Neural crest cell (in vitro differentiated cells): Measurements from ENCODE around the gene XPO5. TPM values are rescaled to one million over a fixed set of nuclear protein-coding genes. Genes with fewer than 3 reads are reported as not detected.

Experiments used
- DNase-seq: peaks from one replicate; pipeline ENCODE4 v3.0.0; 2021; ENCODE audit warnings: low read depth, mixed read lengths, low spot score
- H3K27ac Mint-ChIP-seq: one replicate; pipeline ENCODE4 v1.8.0; 2021; ENCODE audit warnings: mild to moderate bottlenecking, mixed read lengths; ENCODE audit not compliant: unreplicated experiment
- H3K27me3 Mint-ChIP-seq: 2 replicates; pipeline ENCODE4 v1.8.0; 2021; ENCODE audit warnings: low read depth, mild to moderate bottlenecking, mixed read lengths
- H3K36me3 Mint-ChIP-seq: 2 replicates; pipeline ENCODE4 v1.8.0; 2021; ENCODE audit warnings: low read depth, mild to moderate bottlenecking, mixed read lengths
- H3K4me1 Mint-ChIP-seq: 2 replicates; pipeline ENCODE4 v1.8.0; 2021; ENCODE audit warnings: mixed read lengths
- H3K4me3 Mint-ChIP-seq: one replicate; pipeline ENCODE4 v1.8.0; 2021; ENCODE audit warnings: mild to moderate bottlenecking, mixed read lengths
- H3K9me3 Mint-ChIP-seq: 2 replicates; pipeline ENCODE4 v1.8.0; 2021; ENCODE audit warnings: mixed read lengths
- CTCF ChIP-seq: fragments of 200-600 bp; sonication (generic); conservative IDR thresholded peaks from 2 replicates; pipeline ENCODE4 v1.5.0; 2021; ENCODE audit warnings: antibody characterized with exemption, mild to moderate bottlenecking
- total RNA-seq: library from RNA; stranded (reverse); gene quantifications from 2 replicates; pipeline ENCODE4 v1.2.1, GENCODE V29; 2021

The XPO5 gene
- total RNA-seq, 1 donor from 2014 or later, result 105 TPM

- DNase-seq, result no peak
- no peak for TF ChIP-seq CTCF
- no peak overlapping the region for H3K4me3 Mint-ChIP-seq
- H3K4me1 Mint-ChIP-seq, result no peaks in the 10 kb centered on the region
- no peaks in the 10 kb centered on the region for H3K9me3 Mint-ChIP-seq
- peaks cover 24% of the 10 kb centered on the region for H3K36me3 Mint-ChIP-seq
- no peaks in the 10 kb centered on the region for H3K27me3 Mint-ChIP-seq
- H3K27ac Mint-ChIP-seq, result peak overlapping the region; percentile 78
Measured at GRCh38 chr6:43532201-43532600, 43.6 kb downstream of the XPO5 start.

GRCh38 chr6:43524483-43524961 lies 51.3 kb downstream of the XPO5 start:
- Mint-ChIP-seq H3K36me3 (peaks cover 22% of the 10 kb centered on the region), H3K4me1 (no peaks in the 10 kb centered on the region), H3K27ac (no peak overlapping the region), H3K9me3 (no peaks in the 10 kb centered on the region), H3K4me3 (no peak overlapping the region), H3K27me3 (no peaks in the 10 kb centered on the region)
- no peak for DNase-seq
- TF ChIP-seq CTCF, result no peak

GRCh38 chr6:43523284-43523683 lies 52.6 kb downstream of the XPO5 start:
- Mint-ChIP-seq H3K27ac (no peak overlapping the region), H3K4me3 (peak overlapping the region; percentile 19), H3K36me3 (peaks cover 19% of the 10 kb centered on the region), H3K27me3 (no peaks in the 10 kb centered on the region), H3K4me1 (no peaks in the 10 kb centered on the region), H3K9me3 (no peaks in the 10 kb centered on the region)
- TF ChIP-seq CTCF, result no peak
- no peak for DNase-seq

GRCh38 chr6:43522547-43523261 lies 53.1 kb downstream of the XPO5 start:
- no peaks in the 10 kb centered on the region for H3K27me3 Mint-ChIP-seq
- no peaks in the 10 kb centered on the region for H3K9me3 Mint-ChIP-seq
- H3K4me1 Mint-ChIP-seq, result no peaks in the 10 kb centered on the region
- H3K4me3 Mint-ChIP-seq, result peak overlapping the region; percentile 42
- no peak for TF ChIP-seq CTCF
- H3K27ac Mint-ChIP-seq, result no peak overlapping the region
- DNase-seq, result no peak
- H3K36me3 Mint-ChIP-seq, result peaks cover 16% of the 10 kb centered on the region

- Mint-ChIP-seq H3K27me3 (no peaks in the 10 kb centered on the region), H3K27ac (no peak overlapping the region), H3K36me3 (peaks cover 9% of the 10 kb centered on the region), H3K4me1 (no peaks in the 10 kb centered on the region), H3K4me3 (no peak overlapping the region), H3K9me3 (no peaks in the 10 kb centered on the region)
- no peak for DNase-seq
- TF ChIP-seq CTCF, result no peak
Measured at GRCh38 chr6:43521836-43522235, 54.0 kb downstream of the XPO5 start.
